NCI-H748 (cell line): ENCODE results near the gene MUC5B.

Source experiments
- DNase-seq: peaks from one replicate; lab custom pipeline; 2025; ENCODE audit not compliant: unreplicated experiment; lab: John Stamatoyannopoulos, UW

The MUC5B gene

DNA sequence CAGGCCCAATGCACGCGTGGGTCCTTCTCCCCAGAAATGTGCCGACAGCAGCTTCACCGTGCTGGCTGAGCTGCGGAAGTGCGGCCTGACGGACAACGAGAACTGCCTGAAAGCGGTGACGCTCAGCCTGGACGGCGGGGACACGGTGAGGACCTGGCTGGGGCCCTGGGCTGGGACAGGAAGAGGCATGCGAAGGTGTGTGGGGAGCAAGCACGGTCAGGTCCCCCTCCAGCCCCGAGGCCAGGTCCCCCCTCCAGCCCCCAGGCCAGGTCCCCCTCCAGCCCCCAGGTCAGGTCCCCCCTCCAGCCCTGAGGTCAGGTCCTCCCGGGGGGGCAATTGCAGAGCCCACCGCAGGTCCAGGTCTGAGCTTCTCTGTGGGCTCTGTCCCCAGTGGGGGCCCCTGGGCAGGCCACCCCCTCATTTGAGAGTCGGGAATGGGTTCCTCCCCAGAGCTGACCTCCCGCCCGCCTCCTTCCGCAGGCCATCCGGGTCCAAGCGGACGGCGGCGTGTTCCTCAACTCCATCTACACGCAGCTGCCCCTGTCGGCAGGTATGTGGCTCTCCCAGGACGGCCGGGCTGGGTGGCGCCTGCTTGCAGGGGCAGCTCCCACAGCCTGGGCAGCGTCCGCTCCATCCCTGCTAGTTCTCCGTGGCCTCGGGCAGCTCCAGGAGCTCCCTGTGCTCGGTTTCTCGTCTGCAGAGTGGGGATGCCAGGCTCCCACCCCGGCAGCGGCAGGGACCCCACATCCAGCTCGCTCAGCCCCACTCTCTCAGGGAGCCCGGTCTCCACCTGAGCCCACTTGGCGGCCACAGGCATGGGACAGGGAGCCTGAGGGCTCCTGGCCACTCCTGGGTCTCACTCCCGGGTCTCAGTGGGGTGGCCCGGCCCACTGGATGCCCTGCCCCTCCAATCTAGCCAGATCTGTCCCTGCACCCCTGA lies 7.9 kb downstream of the MUC5B start:
- no peak for DNase-seq

DNA sequence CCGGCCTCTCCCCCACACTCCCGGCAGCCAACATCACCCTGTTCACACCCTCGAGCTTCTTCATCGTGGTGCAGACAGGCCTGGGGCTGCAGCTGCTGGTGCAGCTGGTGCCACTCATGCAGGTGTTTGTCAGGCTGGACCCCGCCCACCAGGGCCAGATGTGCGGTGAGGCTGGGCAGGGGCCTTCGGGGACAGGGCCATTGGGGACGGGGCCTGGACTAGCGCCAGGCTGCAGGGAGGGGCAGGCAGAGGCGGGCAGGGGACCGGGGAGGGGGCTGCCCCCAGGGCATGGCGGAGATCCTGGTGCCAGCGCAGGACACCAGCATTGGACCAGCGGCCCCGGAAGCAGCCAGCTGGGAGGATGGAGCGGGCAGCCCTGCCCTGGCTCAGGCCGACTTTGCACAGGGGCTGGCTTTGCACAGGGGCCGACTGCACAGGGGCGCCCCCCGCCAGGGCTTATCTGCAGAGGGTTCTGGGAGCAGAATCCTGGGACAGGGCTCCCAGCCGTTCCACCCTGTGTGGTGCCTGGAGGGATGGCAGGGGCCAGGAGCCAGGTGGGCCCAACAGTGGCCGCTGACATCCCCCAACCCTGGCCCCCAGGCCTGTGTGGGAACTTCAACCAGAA lies 8.6 kb downstream of the MUC5B start:
- peak; percentile 82 for DNase-seq

DNA sequence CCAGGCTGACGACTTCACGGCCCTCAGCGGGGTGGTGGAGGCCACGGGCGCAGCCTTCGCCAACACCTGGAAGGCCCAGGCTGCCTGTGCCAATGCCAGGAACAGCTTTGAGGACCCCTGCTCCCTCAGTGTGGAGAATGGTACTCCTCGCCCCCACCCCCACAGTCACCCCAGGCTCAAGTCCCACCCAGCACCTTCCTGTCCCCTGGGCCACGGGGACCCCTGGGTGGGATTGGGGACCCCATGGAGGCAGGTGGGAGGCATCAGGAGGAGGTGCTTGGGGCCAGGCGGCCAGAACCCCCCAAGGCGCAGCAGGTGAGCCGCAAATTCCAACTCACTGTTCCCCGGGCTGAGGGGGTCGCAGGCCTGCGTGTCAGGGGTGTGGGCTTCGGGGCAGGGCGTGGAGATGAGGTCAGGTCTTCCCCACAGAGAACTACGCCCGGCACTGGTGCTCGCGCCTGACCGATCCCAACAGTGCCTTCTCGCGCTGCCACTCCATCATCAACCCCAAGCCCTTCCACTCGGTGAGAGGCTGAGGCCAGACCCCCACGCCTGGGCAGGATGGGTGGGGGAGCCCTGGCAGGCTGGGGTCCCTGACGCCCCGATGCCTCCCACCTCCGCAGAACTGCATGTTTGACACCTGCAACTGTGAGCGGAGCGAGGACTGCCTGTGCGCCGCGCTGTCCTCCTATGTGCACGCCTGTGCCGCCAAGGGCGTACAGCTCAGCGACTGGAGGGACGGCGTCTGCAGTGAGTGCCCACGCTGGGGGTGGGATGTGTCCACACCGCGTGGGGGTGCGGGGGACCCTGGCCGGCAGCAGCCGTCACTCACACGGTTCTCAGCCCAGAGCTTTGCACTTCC lies 9.4 kb downstream of the MUC5B start:
- no peak for DNase-seq

DNA sequence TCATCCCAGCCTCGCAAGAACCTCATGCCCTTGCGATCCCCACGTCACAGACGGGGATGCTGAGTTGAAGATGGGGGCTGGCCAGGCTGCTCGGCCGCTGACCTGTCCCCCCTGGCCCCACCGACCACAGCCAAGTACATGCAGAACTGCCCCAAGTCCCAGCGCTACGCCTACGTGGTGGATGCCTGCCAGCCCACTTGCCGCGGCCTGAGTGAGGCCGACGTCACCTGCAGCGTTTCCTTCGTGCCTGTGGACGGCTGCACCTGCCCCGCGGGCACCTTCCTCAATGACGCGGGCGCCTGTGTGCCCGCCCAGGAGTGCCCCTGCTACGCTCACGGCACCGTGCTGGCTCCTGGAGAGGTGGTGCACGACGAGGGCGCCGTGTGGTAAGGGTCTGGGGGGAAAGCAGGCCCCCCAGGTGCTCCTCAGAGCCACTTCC lies 10.0 kb downstream of the MUC5B start:
- DNase-seq = no peak

DNA sequence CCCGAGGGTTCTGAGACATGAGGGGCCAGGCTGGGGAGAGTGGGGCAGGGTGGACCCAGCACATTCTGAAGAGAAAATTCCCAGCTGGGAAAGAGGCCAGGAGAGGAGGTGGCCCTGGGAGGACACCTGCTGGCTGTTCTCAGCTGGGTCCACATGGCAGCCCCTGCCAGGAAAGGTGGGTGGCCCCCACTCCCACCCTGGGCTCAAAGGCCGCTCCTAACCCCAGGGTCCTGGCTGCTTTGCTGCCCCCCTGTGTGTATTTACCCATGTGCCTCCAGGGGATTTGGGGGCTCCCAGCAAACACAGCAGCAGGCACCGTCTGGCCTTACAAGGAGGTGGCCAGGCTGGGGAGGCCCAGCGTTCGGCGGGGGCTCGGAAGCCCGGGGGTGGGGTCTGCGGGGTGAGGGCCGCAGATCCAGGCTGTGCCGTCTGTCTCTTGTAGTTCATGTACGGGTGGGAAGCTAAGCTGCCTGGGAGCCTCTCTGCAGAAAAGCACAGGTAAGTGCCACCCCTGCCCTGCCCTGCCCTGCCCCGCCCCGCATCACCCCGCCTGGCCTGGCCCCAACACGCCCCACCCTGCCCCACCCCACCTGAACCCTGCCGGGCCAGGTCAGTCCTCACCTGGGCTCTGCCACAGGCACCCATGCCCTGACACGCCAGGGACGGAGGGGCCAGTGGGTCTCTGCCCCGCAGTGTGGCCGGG lies 10.6 kb downstream of the MUC5B start:
- DNase-seq = no peak

DNA sequence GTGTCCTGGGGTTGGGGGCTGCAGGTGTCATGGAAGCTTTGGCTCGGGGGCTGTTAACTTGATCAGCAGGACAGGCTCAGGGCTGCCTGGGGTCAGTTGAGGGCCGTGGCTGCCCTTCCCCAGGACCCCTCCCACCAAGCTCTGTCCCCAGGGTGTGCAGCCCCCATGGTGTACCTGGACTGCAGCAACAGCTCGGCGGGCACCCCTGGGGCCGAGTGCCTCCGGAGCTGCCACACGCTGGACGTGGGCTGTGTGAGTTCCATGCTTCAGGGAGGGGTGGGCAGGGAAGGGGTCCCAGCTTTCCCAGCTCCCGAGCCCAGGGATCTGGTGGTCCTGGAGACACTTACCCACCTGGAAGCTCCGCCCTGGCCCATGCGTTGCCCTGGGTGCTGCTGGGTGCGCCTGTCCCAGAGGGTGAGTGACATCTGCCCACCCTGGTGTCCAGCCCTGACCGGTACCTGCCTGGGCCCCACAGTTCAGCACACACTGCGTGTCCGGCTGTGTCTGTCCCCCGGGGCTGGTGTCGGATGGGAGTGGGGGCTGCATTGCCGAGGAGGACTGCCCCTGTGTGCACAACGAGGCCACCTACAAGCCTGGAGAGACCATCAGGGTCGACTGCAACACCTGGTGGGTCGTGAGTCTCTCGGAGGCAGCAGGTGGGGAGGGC lies 11.3 kb downstream of the MUC5B start:
- no peak for DNase-seq

DNA sequence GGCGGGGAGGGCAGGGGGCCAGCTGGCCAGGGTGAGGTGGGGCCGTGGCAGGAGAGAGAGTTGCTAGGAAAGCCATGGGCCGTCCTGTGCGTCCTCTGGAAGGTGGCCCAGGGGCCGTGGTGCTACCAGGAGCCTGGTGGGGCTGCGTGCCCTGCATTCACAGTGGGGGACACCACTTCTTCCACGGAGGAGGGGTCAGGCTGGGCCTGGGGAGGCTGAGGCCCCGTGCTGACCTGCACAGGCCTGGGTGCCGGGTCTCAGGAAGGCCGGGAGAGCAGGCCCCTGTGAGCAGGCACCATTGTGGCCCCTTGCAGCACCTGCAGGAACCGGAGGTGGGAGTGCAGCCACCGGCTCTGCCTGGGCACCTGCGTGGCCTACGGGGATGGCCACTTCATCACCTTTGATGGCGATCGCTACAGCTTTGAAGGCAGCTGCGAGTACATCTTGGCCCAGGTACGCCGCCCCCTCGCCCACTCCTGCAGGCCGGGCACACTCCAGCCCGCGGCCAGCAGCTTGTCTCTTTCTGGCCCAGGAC lies 12.0 kb downstream of the MUC5B start:
- DNase-seq = no peak

DNA sequence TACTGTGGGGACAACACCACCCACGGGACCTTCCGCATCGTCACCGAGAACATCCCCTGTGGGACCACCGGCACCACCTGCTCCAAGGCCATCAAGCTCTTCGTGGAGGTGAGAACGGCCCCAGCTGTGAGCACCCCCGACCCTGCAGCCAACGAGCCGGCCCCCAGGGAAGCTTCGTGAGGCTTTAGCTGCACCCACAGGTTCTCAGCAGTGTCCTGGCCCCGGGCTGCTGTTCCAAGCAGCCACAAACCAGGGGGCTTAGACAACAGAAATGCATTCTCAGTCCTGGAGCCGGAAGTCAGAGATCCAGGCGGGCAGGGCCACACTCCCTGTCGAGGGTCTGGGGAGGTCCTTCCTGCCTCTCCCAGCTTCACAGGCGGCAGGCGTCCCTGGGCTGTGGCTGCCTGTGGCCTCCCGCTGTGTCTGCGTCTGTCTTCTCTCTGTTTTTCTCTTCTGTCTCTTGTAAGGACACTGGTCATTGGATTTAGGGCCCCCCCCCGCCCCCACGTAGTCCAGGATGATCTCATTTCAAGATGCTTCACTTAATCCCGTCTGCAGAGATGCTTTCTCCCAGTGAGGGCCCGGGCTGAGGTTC lies 12.5 kb downstream of the MUC5B start:
- no peak for DNase-seq

DNA sequence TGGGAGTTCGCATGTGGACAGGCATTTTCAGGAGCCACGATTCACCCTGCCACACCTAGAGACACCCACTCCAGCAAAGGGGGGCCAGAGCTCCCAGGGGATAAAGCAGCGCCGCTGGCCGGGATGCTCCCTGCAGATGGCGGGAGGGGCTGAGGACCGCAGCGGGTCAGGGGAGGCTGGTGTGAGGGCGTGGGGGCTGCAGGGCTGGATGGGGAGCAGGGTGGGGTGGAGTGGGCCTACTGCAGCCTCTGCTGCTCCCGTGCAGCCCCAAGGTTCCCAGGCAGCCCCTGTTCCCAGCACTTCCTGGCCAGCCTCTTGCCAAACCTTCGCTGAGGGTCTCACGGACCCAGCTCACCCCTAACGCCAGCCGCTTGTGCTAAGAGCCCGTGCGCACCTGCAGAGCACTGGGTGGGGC lies 13.0 kb downstream of the MUC5B start:
- no peak for DNase-seq

DNA sequence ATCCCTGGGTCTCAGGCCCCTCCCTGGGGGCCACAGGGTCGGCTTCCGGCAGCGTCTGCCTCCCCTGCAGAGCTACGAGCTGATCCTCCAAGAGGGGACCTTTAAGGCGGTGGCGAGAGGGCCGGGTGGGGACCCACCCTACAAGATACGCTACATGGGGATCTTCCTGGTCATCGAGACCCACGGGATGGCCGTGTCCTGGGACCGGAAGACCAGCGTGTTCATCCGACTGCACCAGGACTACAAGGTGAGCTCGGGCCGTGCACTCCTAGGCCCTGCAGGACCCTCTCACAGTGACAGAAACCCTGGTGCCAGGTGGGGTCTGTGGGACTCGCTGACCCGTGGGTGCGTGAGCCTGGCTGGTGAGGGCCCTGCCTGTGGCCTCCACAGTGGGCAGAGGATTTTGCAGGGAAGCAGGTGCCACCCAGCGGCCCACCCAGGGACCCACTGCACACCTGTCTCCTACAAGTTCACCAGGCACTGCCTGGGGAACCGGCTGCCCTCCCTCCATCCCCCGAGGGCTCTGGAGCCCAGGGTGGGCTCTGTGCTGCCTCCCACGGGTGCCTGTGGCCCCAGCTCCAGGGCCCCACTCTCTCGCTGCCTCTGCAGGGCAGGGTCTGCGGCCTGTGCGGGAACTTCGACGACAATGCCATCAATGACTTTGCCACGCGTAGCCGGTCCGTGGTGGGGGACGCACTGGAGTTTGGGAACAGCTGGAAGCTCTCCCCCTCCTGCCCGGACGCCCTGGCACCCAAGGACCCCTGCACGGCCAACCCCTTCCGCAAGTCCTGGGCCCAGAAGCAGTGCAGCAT lies 13.7 kb downstream of the MUC5B start:
- DNase-seq = no peak

DNA sequence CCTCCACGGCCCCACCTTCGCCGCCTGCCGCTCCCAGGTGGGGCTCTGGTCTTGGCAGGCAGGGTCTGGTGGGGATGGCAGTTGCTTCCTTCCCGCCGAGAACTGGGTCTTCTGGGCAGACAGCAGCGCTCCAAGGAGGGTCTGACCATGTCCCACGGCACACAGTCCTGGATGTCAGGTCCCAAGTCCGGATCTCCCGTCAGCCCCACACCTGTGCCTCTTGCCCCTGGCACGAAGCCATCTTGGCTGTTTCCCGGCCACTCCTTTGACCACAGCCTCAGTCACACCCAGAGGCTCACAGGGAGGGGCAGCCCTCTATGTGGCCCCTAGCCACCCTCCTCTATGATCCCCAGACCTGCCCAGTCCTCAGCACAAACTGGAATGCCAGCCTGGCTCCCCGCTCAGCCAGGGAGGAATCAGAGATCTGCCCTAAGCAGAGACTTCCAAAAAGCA lies 14.3 kb downstream of the MUC5B start:
- DNase-seq = no peak

DNA sequence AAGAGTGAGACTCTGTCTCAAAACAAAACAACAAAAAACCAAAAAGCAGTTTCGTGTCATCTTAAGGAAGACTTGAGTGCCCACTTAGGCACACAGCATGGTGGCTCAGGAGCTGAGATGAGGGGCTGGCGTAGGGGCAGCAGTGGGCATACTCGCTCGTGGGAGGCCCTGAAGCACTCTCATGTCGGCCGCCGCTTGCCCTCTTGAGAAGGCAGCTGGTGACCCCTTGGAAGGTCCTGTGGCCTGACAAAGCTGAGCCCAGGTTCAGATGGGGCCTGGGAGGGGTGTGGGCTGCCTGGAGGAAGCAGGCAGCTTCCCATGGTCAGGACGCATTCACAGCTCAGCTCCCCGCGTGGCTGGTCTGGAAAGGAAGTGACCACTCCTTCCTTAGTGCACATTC lies 15.0 kb downstream of the MUC5B start:
- no peak for DNase-seq

DNA sequence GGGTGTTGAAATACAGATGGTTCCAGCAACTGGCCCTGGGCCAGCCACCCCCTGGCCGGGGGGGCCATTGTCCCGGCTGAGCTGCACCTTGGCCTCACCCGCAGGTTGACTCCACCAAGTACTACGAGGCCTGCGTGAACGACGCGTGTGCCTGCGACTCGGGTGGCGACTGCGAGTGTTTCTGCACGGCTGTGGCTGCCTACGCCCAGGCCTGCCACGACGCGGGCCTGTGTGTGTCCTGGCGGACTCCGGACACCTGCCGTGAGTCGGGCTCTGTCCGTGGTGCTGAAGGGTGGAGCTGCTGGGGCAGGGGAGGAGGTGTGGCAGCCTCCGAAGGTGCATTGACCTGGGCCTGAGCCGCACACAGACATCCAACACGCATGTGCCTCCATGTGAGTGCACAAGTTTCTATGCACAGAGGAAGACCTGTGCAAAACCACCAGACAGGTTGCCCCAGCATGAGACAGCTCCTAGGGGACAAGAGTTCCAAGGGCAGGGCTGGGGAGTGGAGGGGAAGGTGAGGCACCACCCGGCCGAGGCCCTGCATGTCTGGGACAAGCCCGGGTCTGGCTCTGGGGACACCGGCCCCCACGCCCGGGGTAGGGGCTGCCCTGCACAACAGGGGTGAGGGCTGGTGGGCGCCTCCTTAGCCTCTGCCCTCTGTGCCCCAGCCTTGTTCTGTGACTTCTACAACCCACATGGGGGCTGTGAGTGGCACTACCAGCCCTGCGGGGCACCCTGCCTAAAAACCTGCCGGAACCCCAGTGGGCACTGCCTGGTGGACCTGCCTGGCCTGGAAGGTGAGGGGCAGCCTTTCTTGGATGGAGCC lies 16.1 kb downstream of the MUC5B start:
- no peak for DNase-seq

DNA sequence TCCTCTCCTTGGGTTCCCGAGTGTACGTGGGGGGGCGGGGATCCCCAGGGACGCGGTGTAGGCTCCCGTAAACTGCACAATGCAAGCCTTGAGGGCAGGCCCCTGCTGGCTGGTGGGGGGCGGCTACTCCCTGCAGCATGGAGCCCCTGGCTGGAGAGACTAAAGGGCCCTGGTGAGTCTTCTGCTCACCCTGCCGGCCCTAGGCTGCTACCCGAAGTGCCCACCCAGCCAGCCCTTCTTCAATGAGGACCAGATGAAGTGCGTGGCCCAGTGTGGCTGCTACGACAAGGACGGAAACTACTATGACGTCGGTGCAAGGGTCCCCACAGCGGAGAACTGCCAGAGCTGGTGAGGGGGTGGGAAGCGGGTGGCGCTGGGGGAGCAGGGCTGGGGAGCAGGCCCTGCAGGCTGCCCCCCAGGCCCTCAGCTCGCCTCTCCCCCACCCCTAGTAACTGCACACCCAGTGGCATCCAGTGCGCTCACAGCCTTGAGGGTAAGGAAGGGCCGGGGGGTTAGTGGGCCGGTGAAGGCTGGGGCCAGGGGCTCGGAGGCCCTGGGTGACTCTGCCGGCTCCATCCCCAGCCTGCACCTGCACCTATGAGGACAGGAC lies 16.8 kb downstream of the MUC5B start:
- no peak for DNase-seq

DNA sequence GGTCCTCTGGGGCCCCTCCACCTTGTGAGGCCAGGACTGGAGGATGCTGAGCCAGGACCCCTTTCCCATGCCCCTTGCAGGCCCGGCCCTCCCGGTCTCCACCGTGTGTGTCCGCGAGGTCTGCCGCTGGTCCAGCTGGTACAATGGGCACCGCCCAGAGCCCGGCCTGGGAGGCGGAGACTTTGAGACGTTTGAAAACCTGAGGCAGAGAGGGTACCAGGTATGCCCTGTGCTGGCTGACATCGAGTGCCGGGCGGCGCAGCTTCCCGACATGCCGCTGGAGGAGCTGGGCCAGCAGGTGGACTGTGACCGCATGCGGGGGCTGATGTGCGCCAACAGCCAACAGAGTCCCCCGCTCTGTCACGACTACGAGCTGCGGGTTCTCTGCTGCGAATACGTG lies 17.9 kb downstream of the MUC5B start:
- no peak for DNase-seq

DNA sequence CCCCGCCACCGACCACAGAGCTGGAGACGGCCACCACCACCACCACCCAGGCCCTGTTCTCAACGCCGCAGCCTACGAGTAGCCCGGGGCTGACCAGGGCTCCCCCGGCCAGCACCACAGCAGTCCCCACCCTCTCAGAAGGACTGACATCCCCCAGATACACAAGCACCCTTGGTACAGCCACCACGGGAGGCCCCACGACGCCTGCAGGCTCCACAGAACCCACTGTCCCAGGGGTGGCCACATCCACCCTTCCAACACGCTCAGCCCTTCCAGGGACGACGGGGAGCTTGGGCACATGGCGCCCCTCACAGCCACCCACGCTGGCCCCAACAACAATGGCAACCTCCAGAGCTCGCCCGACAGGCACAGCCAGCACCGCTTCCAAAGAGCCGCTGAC lies 18.8 kb downstream of the MUC5B start:
- no peak for DNase-seq

DNA sequence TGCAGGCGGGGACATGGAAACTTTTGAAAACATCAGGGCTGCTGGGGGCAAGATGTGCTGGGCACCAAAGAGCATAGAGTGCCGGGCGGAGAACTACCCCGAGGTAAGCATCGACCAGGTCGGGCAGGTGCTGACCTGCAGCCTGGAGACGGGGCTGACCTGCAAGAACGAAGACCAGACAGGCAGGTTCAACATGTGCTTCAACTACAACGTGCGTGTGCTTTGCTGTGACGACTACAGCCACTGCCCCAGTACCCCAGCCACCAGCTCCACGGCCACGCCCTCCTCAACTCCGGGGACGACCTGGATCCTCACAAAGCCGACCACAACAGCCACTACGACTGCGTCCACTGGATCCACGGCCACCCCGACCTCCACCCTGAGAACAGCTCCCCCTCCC lies 19.4 kb downstream of the MUC5B start:
- no peak for DNase-seq
